H9 (cell line): ENCODE measurements around the gene NFATC4. TPM values are rescaled to one million over a fixed set of nuclear protein-coding genes. Genes with fewer than 3 reads are reported as not detected.

ENCODE experiments used
- DNase-seq: peaks from one replicate; pipeline ENCODE4 v3.0.0-alpha.2; 2017
- H2AFZ ChIP-seq: one replicate; pipeline ENCODE4 v1.6.1; 2013; ENCODE audit warnings: mild to moderate bottlenecking, low read length, control low read depth, moderate library complexity
- H2AK5ac ChIP-seq: 2 replicates; pipeline ENCODE4 v1.6.1; 2013; ENCODE audit warnings: low read length, control low read depth, mixed read lengths; ENCODE audit not compliant: insufficient read length
- H2BK120ac ChIP-seq: one replicate; pipeline ENCODE4 v1.6.1; 2013; ENCODE audit warnings: low read depth, mild to moderate bottlenecking, low read length, control low read depth, inconsistent platforms; ENCODE audit not compliant: poor library complexity, severe bottlenecking
- H2BK12ac ChIP-seq: 2 replicates; pipeline ENCODE4 v1.6.1; 2013; ENCODE audit warnings: low read length, control low read depth, mixed read lengths, low read depth; ENCODE audit not compliant: insufficient read length
- H2BK15ac ChIP-seq: 2 replicates; pipeline ENCODE4 v1.6.1; 2013; ENCODE audit warnings: low read depth, low read length, control low read depth
- H2BK20ac ChIP-seq: one replicate; pipeline ENCODE4 v1.6.1; 2013; ENCODE audit warnings: low read depth, mild to moderate bottlenecking, low read length, control low read depth, inconsistent platforms; ENCODE audit not compliant: poor library complexity, severe bottlenecking
- H2BK5ac ChIP-seq: 2 replicates; pipeline ENCODE4 v1.6.1; 2013; ENCODE audit warnings: low read length, control low read depth, mixed read lengths; ENCODE audit not compliant: insufficient read length
- H3K14ac ChIP-seq: 2 replicates; pipeline ENCODE4 v1.6.1; 2013; ENCODE audit warnings: low read length, control low read depth; ENCODE audit not compliant: insufficient read depth
- H3K18ac ChIP-seq: 2 replicates; pipeline ENCODE4 v1.6.1; 2013; ENCODE audit warnings: low read depth, mild to moderate bottlenecking, mixed read lengths, low read length, control low read depth; ENCODE audit not compliant: insufficient read length
- H3K23ac ChIP-seq: 2 replicates; pipeline ENCODE4 v1.6.1; 2013; ENCODE audit warnings: low read length, control low read depth, mixed read lengths, low read depth; ENCODE audit not compliant: insufficient read length
- H3K23me2 ChIP-seq: 2 replicates; pipeline ENCODE4 v1.6.1; 2013; ENCODE audit warnings: low read depth, mild to moderate bottlenecking, mixed read lengths, low read length, control low read depth; ENCODE audit not compliant: insufficient read length, poor library complexity, severe bottlenecking
- H3K27ac ChIP-seq: 2 replicates; pipeline ENCODE4 v1.5.1; 2013; ENCODE audit warnings: low read length, control low read depth, mixed read lengths, low read depth; ENCODE audit not compliant: insufficient read length
- H3K27me3 ChIP-seq: 2 replicates; pipeline ENCODE4 v1.6.1; 2013; ENCODE audit warnings: low read length, control low read depth, inconsistent platforms; ENCODE audit not compliant: insufficient read depth
- H3K4ac ChIP-seq: 2 replicates; pipeline ENCODE4 v1.6.1; 2013; ENCODE audit warnings: low read depth, mild to moderate bottlenecking, control low read depth, inconsistent platforms, low read length, moderate library complexity
- H3K4me1 ChIP-seq: 2 replicates; pipeline ENCODE4 v1.6.1; 2013; ENCODE audit warnings: low read length, control low read depth, inconsistent platforms; ENCODE audit not compliant: insufficient read depth
- H3K4me2 ChIP-seq: 2 replicates; pipeline ENCODE4 v1.6.1; 2013; ENCODE audit warnings: low read length, control low read depth, mixed read lengths; ENCODE audit not compliant: insufficient read length, insufficient read depth
- H3K56ac ChIP-seq: 2 replicates; pipeline ENCODE4 v1.6.1; 2013; ENCODE audit warnings: low read depth, mild to moderate bottlenecking, mixed read lengths, low read length, control low read depth; ENCODE audit not compliant: insufficient read length
- H3K79me1 ChIP-seq: 2 replicates; pipeline ENCODE4 v1.6.1; 2013; ENCODE audit warnings: low read depth, mild to moderate bottlenecking, moderate library complexity, low read length, control low read depth, inconsistent platforms; ENCODE audit not compliant: insufficient read depth, poor library complexity, severe bottlenecking
- H3K79me2 ChIP-seq: 2 replicates; pipeline ENCODE4 v1.6.1; 2013; ENCODE audit warnings: low read length, control low read depth, inconsistent platforms; ENCODE audit not compliant: insufficient read depth
- H3K9ac ChIP-seq: 2 replicates; pipeline ENCODE4 v1.6.1; 2013; ENCODE audit warnings: low read length, control low read depth, mixed read lengths; ENCODE audit not compliant: insufficient read length; ENCODE audit errors: extremely low read depth
- H3K9me3 ChIP-seq: one replicate; pipeline ENCODE4 v1.6.1; 2013; ENCODE audit warnings: low read depth, low read length, inconsistent platforms; ENCODE audit not compliant: control insufficient read depth
- H3T11ph ChIP-seq: one replicate; pipeline ENCODE4 v1.6.1; 2013; ENCODE audit warnings: mild to moderate bottlenecking, low read length, control low read depth, inconsistent platforms
- H4K20me1 ChIP-seq: one replicate; pipeline ENCODE4 v1.6.1; 2013; ENCODE audit not compliant: control insufficient read depth, insufficient read length, insufficient read depth
- H4K5ac ChIP-seq: 2 replicates; pipeline ENCODE4 v1.6.1; 2013; ENCODE audit warnings: low read depth, mild to moderate bottlenecking, mixed read lengths, low read length, control low read depth; ENCODE audit not compliant: insufficient read length
- H4K8ac ChIP-seq: replicated peaks from 2 replicates; pipeline ENCODE4 v1.6.1; 2013; ENCODE audit warnings: low read length, control low read depth, mixed read lengths, low read depth; ENCODE audit not compliant: insufficient read length
- H4K91ac ChIP-seq: 2 replicates; pipeline ENCODE4 v1.6.1; 2013; ENCODE audit warnings: low read depth, mild to moderate bottlenecking, moderate library complexity, mixed read lengths, low read length, control low read depth; ENCODE audit not compliant: insufficient read length
- H3K27ac Mint-ChIP-seq, 3 experiments: 2 replicates in 2 of 3; 3 replicates in 1 of 3; pipeline ENCODE4 v1.8.0; 2020 to 2021; ENCODE audit warnings: mixed read lengths in 3 of 3, mild to moderate bottlenecking in 1 of 3, moderate library complexity in 1 of 3
- H3K27me3 Mint-ChIP-seq: 2 replicates; pipeline ENCODE4 v1.8.0; 2021; ENCODE audit warnings: low read depth, mild to moderate bottlenecking, moderate library complexity, mixed read lengths
- H3K36me3 Mint-ChIP-seq, 3 experiments: 2 replicates in 2 of 3; 3 replicates in 1 of 3; pipeline ENCODE4 v1.8.0; 2020 to 2021; ENCODE audit warnings: low read depth in 3 of 3, mixed read lengths in 3 of 3; ENCODE audit not compliant: insufficient read depth in 1 of 3
- H3K4me1 Mint-ChIP-seq, 2 experiments: 2 replicates each; pipeline ENCODE4 v1.8.0; 2020; ENCODE audit warnings: mixed read lengths in 2 of 2
- H3K4me3 Mint-ChIP-seq, 2 experiments: 2 replicates in 1 of 2; 3 replicates in 1 of 2; pipeline ENCODE4 v1.8.0; 2020 to 2021; ENCODE audit warnings: mild to moderate bottlenecking in 2 of 2, mixed read lengths in 2 of 2, moderate library complexity in 1 of 2
- H3K9me3 Mint-ChIP-seq, 2 experiments: 2 replicates in 1 of 2; 3 replicates in 1 of 2; pipeline ENCODE4 v1.8.0; 2020; ENCODE audit warnings: mild to moderate bottlenecking in 2 of 2, mixed read lengths in 2 of 2, moderate library complexity in 1 of 2
- WGBS: extraction: QIAGEN DNeasy Blood & Tissue Kit; methylation state at CpG from one replicate; pipeline ENCODE4 v1.1.7; 2013; ENCODE audit warnings: missing lambda C conversion rate, low lambda C conversion rate, mixed read lengths; ENCODE audit not compliant: insufficient read length; ENCODE audit errors: extremely low coverage; 5-methylcytosine and 5-hydroxymethylcytosine counted together
- total RNA-seq: library from RNA; stranded (reverse); gene quantifications from 2 replicates; pipeline ENCODE4 v1.2.1, GENCODE V29; 2021
- TF ChIP-seq, protein P1 (sequence below): fragments of 200-600 bp; sonication (generic); conservative IDR thresholded peaks from 3 replicates; pipeline ENCODE4 v1.8.0; 2021; ENCODE audit warnings: antibody characterized with exemption, mild to moderate bottlenecking

The NFATC4 gene
- total RNA-seq, 1 experiment from 2014 or later = 46.4 TPM

DNA sequence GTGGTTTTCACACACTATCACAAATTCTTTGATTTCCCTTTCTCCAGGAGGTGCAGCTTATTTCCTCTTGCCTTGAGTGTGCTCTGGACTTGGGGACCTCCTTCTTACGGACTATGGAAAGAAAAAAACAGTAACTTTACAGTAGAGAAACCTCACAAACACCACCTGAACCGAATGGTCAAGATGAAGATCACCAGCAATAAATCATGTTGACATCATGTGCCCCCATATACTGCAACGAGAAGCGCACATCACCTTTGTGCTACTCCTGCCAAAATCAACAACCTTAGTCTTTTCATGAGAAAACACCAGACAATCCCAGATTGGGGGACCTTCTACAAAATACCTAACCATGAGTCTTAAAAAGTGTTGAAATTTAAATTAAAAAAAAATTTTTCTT is 17.5 kb downstream of the NFATC4 start:
- Histone ChIP-seq H2BK5ac (no peak overlapping the region), H4K91ac (no peak overlapping the region), H3K79me1 (no peaks in the 10 kb centered on the region), H2AK5ac (no peak overlapping the region), H3K9ac (no peak overlapping the region), H2BK20ac (no peak overlapping the region), H2BK12ac (no peak overlapping the region), H3K23me2 (no peaks in the 10 kb centered on the region), H2BK15ac (no peak overlapping the region), H3K4me1 (0 out of 2 replicates have a peak, but pooled peaks cover 1% of the 10 kb centered on the region), H3K27ac (no peak overlapping the region), H2AFZ (no peak overlapping the region), H3K14ac (no peak overlapping the region), H3K79me2 (no peaks in the 10 kb centered on the region; the same call in 1 of the 2 replicates), H3K9me3 (no peaks in the 10 kb centered on the region), H3K4me2 (no peak overlapping the region), H4K20me1 (no peaks in the 10 kb centered on the region), H3K18ac (no peak overlapping the region), H3K23ac (no peak overlapping the region), H3K27me3 (no peaks in the 10 kb centered on the region), H3K56ac (no peak overlapping the region), H4K5ac (no peak overlapping the region), H3K4ac (no peak overlapping the region), H2BK120ac (no peak overlapping the region), H4K8ac (no peak overlapping the region), H3T11ph (no peak overlapping the region)
- no peak for DNase-seq
- Mint-ChIP-seq H3K27ac (no peak overlapping the region), H3K9me3 (no peaks in the 10 kb centered on the region), H3K4me1 (peaks cover 15 to 16% of the 10 kb centered on the region in 2 experiments), H3K4me3 (no peak overlapping the region), H3K36me3 (no peaks in the 10 kb centered on the region), H3K27me3 (peaks cover 4% of the 10 kb centered on the region)
- WGBS = no CpG with 5 or more reads among the region's 4 CpGs
- TF ChIP-seq, protein P1, sequence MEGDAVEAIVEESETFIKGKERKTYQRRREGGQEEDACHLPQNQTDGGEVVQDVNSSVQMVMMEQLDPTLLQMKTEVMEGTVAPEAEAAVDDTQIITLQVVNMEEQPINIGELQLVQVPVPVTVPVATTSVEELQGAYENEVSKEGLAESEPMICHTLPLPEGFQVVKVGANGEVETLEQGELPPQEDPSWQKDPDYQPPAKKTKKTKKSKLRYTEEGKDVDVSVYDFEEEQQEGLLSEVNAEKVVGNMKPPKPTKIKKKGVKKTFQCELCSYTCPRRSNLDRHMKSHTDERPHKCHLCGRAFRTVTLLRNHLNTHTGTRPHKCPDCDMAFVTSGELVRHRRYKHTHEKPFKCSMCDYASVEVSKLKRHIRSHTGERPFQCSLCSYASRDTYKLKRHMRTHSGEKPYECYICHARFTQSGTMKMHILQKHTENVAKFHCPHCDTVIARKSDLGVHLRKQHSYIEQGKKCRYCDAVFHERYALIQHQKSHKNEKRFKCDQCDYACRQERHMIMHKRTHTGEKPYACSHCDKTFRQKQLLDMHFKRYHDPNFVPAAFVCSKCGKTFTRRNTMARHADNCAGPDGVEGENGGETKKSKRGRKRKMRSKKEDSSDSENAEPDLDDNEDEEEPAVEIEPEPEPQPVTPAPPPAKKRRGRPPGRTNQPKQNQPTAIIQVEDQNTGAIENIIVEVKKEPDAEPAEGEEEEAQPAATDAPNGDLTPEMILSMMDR = no peak
